HCT116 (cell line): Measurements from ENCODE around the gene GABBR2. TPM values are rescaled to one million over a fixed set of nuclear protein-coding genes. Genes with fewer than 3 reads are reported as not detected.

Source experiments
- ATAC-seq: fragments of 200-7000 bp; cut with Tn5 transposase; 2 replicates; pipeline ENCODE4 v1.9.1; 2020; ENCODE audit warnings: mild to moderate bottlenecking, moderate library complexity
- BruUV-seq: library from RNA; stranded (reverse); fragments of 400-500 nt; replicated peaks from 2 replicates; lab custom pipeline; 2021; lab: Mats Ljungman, UMichigan
- CTCF ChIA-PET: fragments of 300-600 bp; sonication (Branson Sonifier 250); formaldehyde crosslinking; loops from one replicate; lab custom pipeline; 2021; ENCODE audit warnings: antibody characterized with exemption; lab: Charles Lee
- POLR2A ChIA-PET: fragments of 300-600, 350-600 bp; sonication (Branson Sonifier 250); formaldehyde crosslinking; loops from one replicate; lab custom pipeline; 2021; ENCODE audit warnings: antibody characterized with exemption; lab: Charles Lee
- RAD21 ChIA-PET, 2 experiments: fragments of 300-600 bp; sonication (Branson Sonifier 250); formaldehyde crosslinking; loops; one replicate each; lab custom pipeline; 2023; ENCODE audit warnings: low total read pairs in 2 of 2; ENCODE audit not compliant: uncharacterized antibody in 2 of 2, unreplicated experiment in 2 of 2, low non-redundant PET in 1 of 2; lab: Charles Lee
- DNase-seq: peaks from one replicate; pipeline ENCODE4 v3.0.0-alpha.2; 2010; ENCODE audit warnings: low read depth, low spot score
- H2AFZ ChIP-seq: fragments of 200-600 bp; shearing (Covaris generic), sonication (generic); 2 replicates; pipeline ENCODE4 v1.6.1; 2017; ENCODE audit warnings: low read depth, mixed run types, mixed read lengths, antibody characterized with exemption, low read length; ENCODE audit not compliant: poor library complexity, severe bottlenecking
- H3K27ac ChIP-seq: 2 replicates; pipeline ENCODE4 v1.5.1; 2012; ENCODE audit warnings: low read depth, low read length
- H3K27me3 ChIP-seq: fragments of 200-600 bp; sonication (generic); 2 replicates; pipeline ENCODE4 v1.6.1; 2016; ENCODE audit warnings: mixed run types, low read length, mixed read lengths; ENCODE audit not compliant: insufficient read depth
- H3K36me3 ChIP-seq, 2 experiments: fragments of 200-500 bp in 1 of 2; fragments of 200-600 bp in 1 of 2; sonication (Bioruptor generic) in 1 of 2; sonication (generic) in 1 of 2; 2 replicates each; pipeline versions ENCODE4 v1.5.1 to v1.6.1; 2014 to 2016; ENCODE audit warnings: low read length in 2 of 2, inconsistent platforms in 1 of 2, mixed read lengths in 1 of 2, mixed run types in 1 of 2; ENCODE audit not compliant: insufficient read depth in 2 of 2, control insufficient read depth in 1 of 2
- H3K4me1 ChIP-seq, 2 experiments: fragments of 200-600 bp in 1 of 2; sonication (generic) in 1 of 2; 2 replicates each; pipeline versions ENCODE4 v1.5.1 to v1.6.1; 2012 to 2017; ENCODE audit warnings: low read length in 2 of 2, inconsistent platforms in 1 of 2, mild to moderate bottlenecking in 1 of 2, mixed read lengths in 1 of 2, mixed run types in 1 of 2, moderate library complexity in 1 of 2; ENCODE audit not compliant: insufficient read depth in 2 of 2, control insufficient read depth in 1 of 2
- H3K4me2 ChIP-seq: fragments of 200-600 bp; sonication (generic); 2 replicates; pipeline ENCODE4 v1.6.1; 2017; ENCODE audit warnings: mixed run types, low read length, mixed read lengths
- H3K4me3 ChIP-seq, 2 experiments: fragments of 200-600 bp in 1 of 2; sonication (generic) in 1 of 2; replicated peaks in 1 of 2; 2 replicates each; pipeline ENCODE4 v1.5.1; 2011 to 2016; ENCODE audit warnings: low read length in 2 of 2, control low read depth in 1 of 2, low read depth in 1 of 2, mild to moderate bottlenecking in 1 of 2, mixed read lengths in 1 of 2, mixed run types in 1 of 2
- H3K79me2 ChIP-seq: fragments of 200-600 bp; sonication (generic); 2 replicates; pipeline ENCODE4 v1.6.1; 2017; ENCODE audit warnings: mild to moderate bottlenecking, mixed run types, low read length, moderate library complexity, mixed read lengths; ENCODE audit not compliant: insufficient read depth
- H3K9ac ChIP-seq: fragments of 200-600 bp; sonication (generic); 2 replicates; pipeline ENCODE4 v1.6.1; 2016; ENCODE audit warnings: low read length, mixed read lengths
- H3K9me2 ChIP-seq: fragments of 200-600 bp; sonication (generic), shearing (Covaris generic); 2 replicates; pipeline ENCODE4 v1.6.1; 2017; ENCODE audit warnings: mixed run types, mild to moderate bottlenecking, moderate library complexity; ENCODE audit not compliant: insufficient read depth
- H3K9me3 ChIP-seq, 2 experiments: fragments of 200-500 bp in 1 of 2; fragments of 200-600 bp in 1 of 2; sonication (Bioruptor generic) in 1 of 2; sonication (generic) in 1 of 2; 2 replicates each; pipeline ENCODE4 v1.6.1; 2014 to 2017; ENCODE audit warnings: low read length in 2 of 2, mixed read lengths in 2 of 2, inconsistent platforms in 1 of 2, low read depth in 1 of 2, mild to moderate bottlenecking in 1 of 2, mixed run types in 1 of 2, moderate library complexity in 1 of 2; ENCODE audit not compliant: control insufficient read depth in 1 of 2, insufficient read depth in 1 of 2
- H4K20me1 ChIP-seq: fragments of 200-600 bp; sonication (generic), shearing (Covaris generic); 2 replicates; pipeline ENCODE4 v1.6.1; 2017; ENCODE audit warnings: mixed run types, mild to moderate bottlenecking, moderate library complexity; ENCODE audit not compliant: insufficient read depth
- CBX3 ChIP-seq: IDR thresholded peaks from 2 replicates; pipeline ENCODE4 v1.6.1; 2012; ENCODE audit warnings: low read depth
- CEBPB ChIP-seq: IDR thresholded peaks from 2 replicates; pipeline ENCODE4 v1.6.1; 2012; ENCODE audit warnings: low read depth
- ELF1 ChIP-seq: IDR thresholded peaks from 2 replicates; pipeline ENCODE4 v1.6.1; 2012; ENCODE audit warnings: low read depth, borderline replicate concordance
- JUND ChIP-seq: IDR thresholded peaks from 2 replicates; pipeline ENCODE4 v1.6.1; 2012
- POLR2AphosphoS5 ChIP-seq: IDR thresholded peaks from 2 replicates; pipeline ENCODE4 v1.6.1; 2011; ENCODE audit warnings: mild to moderate bottlenecking, low read depth, low read length, moderate library complexity
- SP1 ChIP-seq: IDR thresholded peaks from 2 replicates; pipeline ENCODE4 v1.6.1; 2012; ENCODE audit warnings: low read depth
- SRF ChIP-seq: IDR thresholded peaks from 2 replicates; pipeline ENCODE4 v1.6.1; 2012; ENCODE audit warnings: low read depth
- intact Hi-C: fragments of 100-400 bp; cut with micrococcal nuclease; formaldehyde crosslinking; loops from 2 replicates; pipeline ENCODE4 v1.10.0; 2022
- total RNA-seq: library from RNA; stranded (reverse); gene quantifications from one replicate; pipeline ENCODE4 v1.2.1, GENCODE V29; 2021; ENCODE audit not compliant: unreplicated experiment
- TF ChIP-seq, protein P1 (sequence below): IDR thresholded peaks from 2 replicates; pipeline ENCODE4 v1.6.1; 2012; ENCODE audit warnings: low read depth

Gene GABBR2
- total RNA-seq, 1 experiment from 2014 or later = 0.15 TPM

DNA sequence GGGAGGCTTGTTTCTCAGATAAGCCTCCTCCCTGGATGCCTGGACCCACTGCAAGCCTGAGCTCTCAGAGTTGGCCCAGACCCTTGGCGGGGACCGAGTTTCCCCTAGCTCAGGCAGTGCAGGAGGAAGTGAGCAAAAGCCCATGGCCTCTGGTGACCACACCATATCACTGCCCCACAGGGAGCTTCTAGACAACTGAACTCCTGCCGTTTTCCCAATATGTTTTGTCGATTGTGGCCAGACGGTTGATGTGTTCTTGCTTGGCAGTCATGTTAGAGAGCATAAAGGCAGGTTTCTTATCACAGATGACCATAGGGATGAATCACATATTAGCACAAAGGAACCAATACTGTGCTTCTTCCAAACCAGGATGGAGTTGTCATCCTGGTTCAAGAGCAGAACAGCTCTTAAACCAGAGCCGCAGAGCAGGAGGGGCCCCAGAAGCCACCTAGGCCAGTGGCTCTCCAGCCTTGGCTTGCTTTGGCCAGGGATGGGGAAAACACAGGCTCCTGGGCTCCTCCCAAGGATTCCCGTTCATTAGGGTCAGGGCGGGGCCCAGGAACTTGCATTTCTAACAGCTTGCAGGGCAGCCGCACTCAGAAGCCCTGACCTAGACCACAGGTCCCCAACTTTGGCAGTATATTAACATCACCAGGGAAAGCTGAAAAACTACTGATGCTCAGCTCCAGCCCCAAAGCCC is 340.2 kb downstream of the GABBR2 start:
- TF ChIP-seq CEBPB (no peak), SP1 (no peak), ELF1 (no peak)
- ChIA-PET CTCF (no interaction called here), POLR2A (no interaction called here), RAD21 (no interaction called here)
- ATAC-seq (no peak), DNase-seq (no peak)
- intact Hi-C loops = no loop called here
- Histone ChIP-seq H3K27ac (no peak overlapping the region), H3K4me1 (no peaks in the 10 kb centered on the region), H3K4me2 (no peak overlapping the region), H3K27me3 (no peaks in the 10 kb centered on the region), H3K9me3 (peaks cover 11 to 16% of the 10 kb centered on the region in 2 experiments; a peak in 3 of 4 replicates), H3K4me3 (no peak overlapping the region), H3K79me2 (no peaks in the 10 kb centered on the region), H4K20me1 (no peaks in the 10 kb centered on the region), H2AFZ (no peak overlapping the region), H3K9me2 (no peaks in the 10 kb centered on the region), H3K9ac (no peak overlapping the region), H3K36me3 (no peaks in the 10 kb centered on the region)
- BruUV-seq = no TSS peak

DNA sequence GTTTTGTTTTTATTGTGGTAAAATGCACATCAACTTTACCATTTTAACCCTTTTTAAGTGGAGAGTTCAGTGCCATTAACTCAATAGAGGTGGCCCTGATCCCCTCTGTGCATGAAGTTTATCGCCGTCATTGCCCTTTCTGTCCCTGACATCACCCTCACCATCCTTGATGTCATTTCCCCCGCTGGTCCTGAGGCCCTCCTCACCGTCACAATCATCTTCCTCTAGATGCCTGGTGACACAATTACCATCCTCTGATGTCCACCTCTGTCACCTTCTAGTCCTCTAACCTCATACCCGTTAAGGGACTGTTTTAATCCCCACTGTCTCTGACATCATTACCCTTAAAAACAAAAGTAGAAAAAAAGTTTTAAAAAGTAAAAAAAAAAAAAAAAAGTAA is 340.8 kb downstream of the GABBR2 start:
- Histone ChIP-seq H3K27ac (no peak overlapping the region), H3K9me3 (peaks cover 11 to 16% of the 10 kb centered on the region in 2 experiments; a peak in 3 of 4 replicates), H2AFZ (no peak overlapping the region), H3K36me3 (no peaks in the 10 kb centered on the region), H3K9me2 (no peaks in the 10 kb centered on the region), H3K4me1 (no peaks in the 10 kb centered on the region), H3K4me2 (no peak overlapping the region), H3K27me3 (no peaks in the 10 kb centered on the region), H4K20me1 (no peaks in the 10 kb centered on the region), H3K9ac (no peak overlapping the region), H3K79me2 (no peaks in the 10 kb centered on the region), H3K4me3 (no peak overlapping the region)
- no peak for DNase-seq
- ChIA-PET POLR2A (no interaction called here), CTCF (no interaction called here), RAD21 (no interaction called here)
- no TSS peak for BruUV-seq
- intact Hi-C loops = no loop called here
- ATAC-seq = no peak
- no peak for TF ChIP-seq JUND
- TF ChIP-seq CBX3 = no peak
- TF ChIP-seq, protein P1, sequence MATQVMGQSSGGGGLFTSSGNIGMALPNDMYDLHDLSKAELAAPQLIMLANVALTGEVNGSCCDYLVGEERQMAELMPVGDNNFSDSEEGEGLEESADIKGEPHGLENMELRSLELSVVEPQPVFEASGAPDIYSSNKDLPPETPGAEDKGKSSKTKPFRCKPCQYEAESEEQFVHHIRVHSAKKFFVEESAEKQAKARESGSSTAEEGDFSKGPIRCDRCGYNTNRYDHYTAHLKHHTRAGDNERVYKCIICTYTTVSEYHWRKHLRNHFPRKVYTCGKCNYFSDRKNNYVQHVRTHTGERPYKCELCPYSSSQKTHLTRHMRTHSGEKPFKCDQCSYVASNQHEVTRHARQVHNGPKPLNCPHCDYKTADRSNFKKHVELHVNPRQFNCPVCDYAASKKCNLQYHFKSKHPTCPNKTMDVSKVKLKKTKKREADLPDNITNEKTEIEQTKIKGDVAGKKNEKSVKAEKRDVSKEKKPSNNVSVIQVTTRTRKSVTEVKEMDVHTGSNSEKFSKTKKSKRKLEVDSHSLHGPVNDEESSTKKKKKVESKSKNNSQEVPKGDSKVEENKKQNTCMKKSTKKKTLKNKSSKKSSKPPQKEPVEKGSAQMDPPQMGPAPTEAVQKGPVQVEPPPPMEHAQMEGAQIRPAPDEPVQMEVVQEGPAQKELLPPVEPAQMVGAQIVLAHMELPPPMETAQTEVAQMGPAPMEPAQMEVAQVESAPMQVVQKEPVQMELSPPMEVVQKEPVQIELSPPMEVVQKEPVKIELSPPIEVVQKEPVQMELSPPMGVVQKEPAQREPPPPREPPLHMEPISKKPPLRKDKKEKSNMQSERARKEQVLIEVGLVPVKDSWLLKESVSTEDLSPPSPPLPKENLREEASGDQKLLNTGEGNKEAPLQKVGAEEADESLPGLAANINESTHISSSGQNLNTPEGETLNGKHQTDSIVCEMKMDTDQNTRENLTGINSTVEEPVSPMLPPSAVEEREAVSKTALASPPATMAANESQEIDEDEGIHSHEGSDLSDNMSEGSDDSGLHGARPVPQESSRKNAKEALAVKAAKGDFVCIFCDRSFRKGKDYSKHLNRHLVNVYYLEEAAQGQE = no peak
- no peak for TF ChIP-seq SRF
- no peak for TF ChIP-seq POLR2AphosphoS5
- TF ChIP-seq SP1 = no peak
